Caki2 (cell line): ENCODE measurements around the gene PRDM11. TPM values are rescaled to one million over a fixed set of nuclear protein-coding genes. Genes with fewer than 3 reads are reported as not detected.

ENCODE experiments used
- DNase-seq: peaks from one replicate; pipeline ENCODE4 v3.0.0-alpha.2; 2015; ENCODE audit warnings: low read depth
- in situ Hi-C: cut with HindIII; loops from 2 replicates; pipeline ENCODE4 v1.10.0; 2016; ENCODE audit warnings: low sequenced_read_pairs, low pct_unique_long_range_greater_than_20kb, mixed read lengths
- total RNA-seq: library from RNA; depleted of rRNA; stranded (reverse); fragments of >200 nt; shearing (Covaris generic); gene quantifications from 2 replicates; pipeline ENCODE4 v1.2.3, GENCODE V29; 2014; ENCODE audit warnings: low replicate concordance; rRNA removed

The PRDM11 gene
- total RNA-seq = 5.2 and 6.0 TPM in 2 replicates

GRCh38 chr11:45146072-45147016, at the start of gene PRDM11:
PRDM11 (plus strand) TSS chr11:45146639; CDS start chr11:45181767, 35,128 bp downstream.
- in situ Hi-C loops = no loop called here
- peak; percentile 42 for DNase-seq

GRCh38 chr11:45097721-45098493, 48.5 kb upstream of the PRDM11 start:
- in situ Hi-C loops = no loop called here
- peak; percentile 51 for DNase-seq

- in situ Hi-C loops = no loop called here
- DNase-seq = no peak
These were observed 47.5 kb upstream of the PRDM11 start for GRCh38 chr11:45098929-45099328.

GRCh38 chr11:45100339-45100738, 46.1 kb upstream of the PRDM11 start:
- in situ Hi-C loops = loop anchor here (25.0 kb wide), 1 partner anchor 163 kb away; no protein-coding TSS in a partner anchor
- peak; percentile 68 for DNase-seq

- in situ Hi-C loops = loop anchor here (25.0 kb wide), 1 partner anchor 165 kb away; no protein-coding TSS in a partner anchor
- DNase-seq = no peak
These were observed 44.1 kb upstream of the PRDM11 start for GRCh38 chr11:45102361-45102809.

GRCh38 chr11:45102810-45103621, 43.4 kb upstream of the PRDM11 start:
- peak; percentile 61 for DNase-seq
- in situ Hi-C loops = loop anchor here (25.0 kb wide), 1 partner anchor 166 kb away; no protein-coding TSS in a partner anchor

- DNase-seq = no peak
- in situ Hi-C loops = loop anchor here (25.0 kb wide), 1 partner anchor 167 kb away; no protein-coding TSS in a partner anchor
These were observed 42.2 kb upstream of the PRDM11 start for GRCh38 chr11:45104006-45104789.

- DNase-seq = no peak
- in situ Hi-C loops = loop anchor here (25.0 kb wide), 1 partner anchor 167 kb away; no protein-coding TSS in a partner anchor
These were observed 41.7 kb upstream of the PRDM11 start for GRCh38 chr11:45104790-45105084.

- in situ Hi-C loops = loop anchor here (25.0 kb wide), 1 partner anchor 168 kb away; no protein-coding TSS in a partner anchor
- DNase-seq = peak; percentile 47
These were observed 41.0 kb upstream of the PRDM11 start for GRCh38 chr11:45105233-45105983.

- in situ Hi-C loops = loop anchor here (25.0 kb wide), 1 partner anchor 169 kb away; no protein-coding TSS in a partner anchor
- DNase-seq = no peak
These were observed 40.5 kb upstream of the PRDM11 start for GRCh38 chr11:45105984-45106375.

- in situ Hi-C loops = loop anchor here (25.0 kb wide), 1 partner anchor 169 kb away; no protein-coding TSS in a partner anchor
These were observed 40.0 kb upstream of the PRDM11 start for GRCh38 chr11:45106440-45106839.

GRCh38 chr11:45107029-45107428, 39.4 kb upstream of the PRDM11 start:
- DNase-seq = no peak
- in situ Hi-C loops = loop anchor here (25.0 kb wide), 1 partner anchor 170 kb away; no protein-coding TSS in a partner anchor

More at GRCh38 chr11:45106440-45106839, 40.0 kb upstream of the PRDM11 start:
- no peak for DNase-seq

GRCh38 chr11:45108070-45109064, 38.1 kb upstream of the PRDM11 start:
- in situ Hi-C loops = loop anchor here (25.0 kb wide), 1 partner anchor 171 kb away; no protein-coding TSS in a partner anchor
- no peak for DNase-seq

- in situ Hi-C loops = loop anchor here (25.0 kb wide), 1 partner anchor 172 kb away; no protein-coding TSS in a partner anchor
- no peak for DNase-seq
These were observed 37.0 kb upstream of the PRDM11 start for GRCh38 chr11:45109400-45109799.

- peak; percentile 41 for DNase-seq
- in situ Hi-C loops = loop anchor here (25.0 kb wide), 1 partner anchor 173 kb away; no protein-coding TSS in a partner anchor
These were observed 35.9 kb upstream of the PRDM11 start for GRCh38 chr11:45110562-45110961.
